ENCODE data around the gene ACTL10.

DNA sequence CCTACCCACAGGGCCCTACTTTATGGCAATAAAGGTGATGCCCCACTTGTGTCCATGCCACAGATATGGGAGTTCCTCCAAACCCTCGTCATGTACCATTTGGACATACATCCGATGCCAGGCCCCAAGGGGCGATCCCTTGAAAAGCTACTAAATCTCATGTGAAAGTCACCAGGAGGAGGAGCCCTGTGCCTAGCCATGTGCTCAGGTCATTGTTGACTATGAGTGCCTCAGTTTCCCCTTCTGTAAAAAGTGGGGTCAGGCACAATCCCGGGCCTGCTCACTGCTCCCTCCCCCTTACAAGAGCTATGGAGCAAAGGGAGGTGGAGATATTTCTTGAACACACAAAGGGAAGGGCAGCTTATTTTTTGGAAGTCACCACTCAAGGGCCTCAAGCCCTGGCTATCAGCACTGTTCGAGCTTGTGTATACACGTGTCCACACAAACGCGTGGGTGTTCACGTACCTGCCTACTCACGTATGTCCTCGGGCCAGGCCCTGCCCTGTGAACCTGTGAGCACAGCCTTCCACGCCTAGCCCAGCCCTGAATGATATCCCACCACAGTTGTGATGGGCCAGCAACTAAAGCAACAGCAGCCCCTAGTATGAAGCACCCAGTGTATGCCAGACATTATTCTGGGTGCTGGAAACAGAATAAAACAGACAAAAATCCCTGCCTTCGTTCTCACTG is 1.9 kb downstream of the ACTL10 start:
- no peak for TF ChIP-seq CTCF (conservative IDR thresholded peaks at IDR 0.05; ENCODE audit: low read depth in 2 of 2)
- no peak for TF ChIP-seq POLR2AphosphoS5 (IDR thresholded peaks at IDR 0.05; ENCODE audit: low read depth)
- no peak for TF ChIP-seq EZH2phosphoT487 (IDR thresholded peaks at IDR 0.05; ENCODE audit: unreplicated experiment)
- TF ChIP-seq EZH2 (IDR thresholded peaks at IDR 0.05; ENCODE audit: low read depth, unreplicated experiment): no peak
- no peak for TF ChIP-seq NANOG (IDR thresholded peaks at IDR 0.05; ENCODE audit: borderline replicate concordance)
- TF ChIP-seq JUNB (IDR thresholded peaks at IDR 0.05; ENCODE audit: unreplicated experiment): no peak
- no peak for TF ChIP-seq ETS1 (IDR thresholded peaks at IDR 0.05)
- TF ChIP-seq, protein P1, sequence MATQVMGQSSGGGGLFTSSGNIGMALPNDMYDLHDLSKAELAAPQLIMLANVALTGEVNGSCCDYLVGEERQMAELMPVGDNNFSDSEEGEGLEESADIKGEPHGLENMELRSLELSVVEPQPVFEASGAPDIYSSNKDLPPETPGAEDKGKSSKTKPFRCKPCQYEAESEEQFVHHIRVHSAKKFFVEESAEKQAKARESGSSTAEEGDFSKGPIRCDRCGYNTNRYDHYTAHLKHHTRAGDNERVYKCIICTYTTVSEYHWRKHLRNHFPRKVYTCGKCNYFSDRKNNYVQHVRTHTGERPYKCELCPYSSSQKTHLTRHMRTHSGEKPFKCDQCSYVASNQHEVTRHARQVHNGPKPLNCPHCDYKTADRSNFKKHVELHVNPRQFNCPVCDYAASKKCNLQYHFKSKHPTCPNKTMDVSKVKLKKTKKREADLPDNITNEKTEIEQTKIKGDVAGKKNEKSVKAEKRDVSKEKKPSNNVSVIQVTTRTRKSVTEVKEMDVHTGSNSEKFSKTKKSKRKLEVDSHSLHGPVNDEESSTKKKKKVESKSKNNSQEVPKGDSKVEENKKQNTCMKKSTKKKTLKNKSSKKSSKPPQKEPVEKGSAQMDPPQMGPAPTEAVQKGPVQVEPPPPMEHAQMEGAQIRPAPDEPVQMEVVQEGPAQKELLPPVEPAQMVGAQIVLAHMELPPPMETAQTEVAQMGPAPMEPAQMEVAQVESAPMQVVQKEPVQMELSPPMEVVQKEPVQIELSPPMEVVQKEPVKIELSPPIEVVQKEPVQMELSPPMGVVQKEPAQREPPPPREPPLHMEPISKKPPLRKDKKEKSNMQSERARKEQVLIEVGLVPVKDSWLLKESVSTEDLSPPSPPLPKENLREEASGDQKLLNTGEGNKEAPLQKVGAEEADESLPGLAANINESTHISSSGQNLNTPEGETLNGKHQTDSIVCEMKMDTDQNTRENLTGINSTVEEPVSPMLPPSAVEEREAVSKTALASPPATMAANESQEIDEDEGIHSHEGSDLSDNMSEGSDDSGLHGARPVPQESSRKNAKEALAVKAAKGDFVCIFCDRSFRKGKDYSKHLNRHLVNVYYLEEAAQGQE (IDR thresholded peaks at IDR 0.05; ENCODE audit: unreplicated experiment): no peak

Measured in GM23338 (cell line).